ENCODE results near the gene SPRYD3. TPM values are rescaled to one million over a fixed set of nuclear protein-coding genes. Genes with fewer than 3 reads are reported as not detected.

Gene SPRYD3
- total RNA-seq, 1 experiment from 2014 or later, result 47.5 TPM

- Histone ChIP-seq H2AFZ (ENCODE audit: low read depth, low read length, poor library complexity, severe bottlenecking) (no peak overlapping the region), H3K36me3 (ENCODE audit: control insufficient read depth in 1 of 2, insufficient read depth in 2 of 2, low read length in 2 of 2) (peaks cover 9 to 32% of the 10 kb centered on the region in 2 experiments; a peak in 2 of 4 replicates), H4K20me1 (ENCODE audit: insufficient read depth) (no peaks in the 10 kb centered on the region), H3K79me2 (ENCODE audit: insufficient read depth, low read length) (peaks cover under 1% of the 10 kb centered on the region; the same call in 1 of the 2 replicates), H3K27me3 (ENCODE audit: insufficient read depth, low read length) (no peaks in the 10 kb centered on the region), H3K4me2 (ENCODE audit: low read length) (peak overlapping the region; percentile 30; the same call in 1 of the 2 replicates), H3K27ac (ENCODE audit: low read depth, low read length) (no peak overlapping the region), H3K4me3 (replicated peaks in 1 of 2; ENCODE audit: low read depth in 1 of 2, low read length in 2 of 2) (no peak overlapping the region), H3K9me2 (ENCODE audit: insufficient read depth) (no peaks in the 10 kb centered on the region), H3K4me1 (ENCODE audit: control insufficient read depth in 1 of 2, insufficient read depth in 2 of 2, low read length in 2 of 2) (peaks cover 6 to 42% of the 10 kb centered on the region in 2 experiments), H3K9me3 (ENCODE audit: control insufficient read depth in 1 of 2, insufficient read depth in 1 of 2, low read depth in 1 of 2, low read length in 2 of 2) (no peaks in the 10 kb centered on the region), H3K9ac (ENCODE audit: low read length) (no peak overlapping the region)
- TF ChIP-seq SP1 (IDR thresholded peaks at IDR 0.05; ENCODE audit: low read depth), result no peak
- TF ChIP-seq ZBTB33 (IDR thresholded peaks at IDR 0.05; ENCODE audit: extremely low read depth, insufficient replicate concordance, low read length), result no peak
- TF ChIP-seq POLR2AphosphoS5 (IDR thresholded peaks at IDR 0.05; ENCODE audit: low read depth, low read length), result no peak
- TF ChIP-seq TCF7L2 (IDR thresholded peaks at IDR 0.05; ENCODE audit: borderline replicate concordance, extremely low read depth, insufficient read depth, insufficient read length), result no peak
- 0 out of 6 replicates have a peak, but pooled peaks of 1 of the 3 experiments have one; percentile 15 for TF ChIP-seq CTCF (IDR thresholded peaks at IDR 0.05 in 2 of 3, conservative IDR thresholded peaks at IDR 0.05 in 1 of 3; ENCODE audit: borderline replicate concordance in 1 of 3, insufficient read depth in 1 of 3, low read depth in 2 of 3, low read length in 2 of 3)
- no TSS peak for BruUV-seq (replicated peaks)
- no peak for ATAC-seq
- intact Hi-C loops (cut with micrococcal nuclease), result no loop called here
- CTCF ChIA-PET, result interaction anchor here (2.0 kb wide), 1 partner anchor 10 kb away, joined by 6 read pairs; no protein-coding TSS in a partner anchor
- no peak for DNase-seq (ENCODE audit: low read depth, low spot score)
- POLR2A ChIA-PET, result interaction anchor here (1.8 kb wide), 1 partner anchor 7 kb away, joined by 7 read pairs; the partner anchor contains the start of gene SPRYD3
- RAD21 ChIA-PET (ENCODE audit: low non-redundant PET in 1 of 2, low total read pairs in 2 of 2, uncharacterized antibody in 2 of 2, unreplicated experiment in 2 of 2), result no interaction called here
Measured at GRCh38 chr12:53071591-53072551, 7.3 kb downstream of the SPRYD3 start.
